HCT116 (cell line): ENCODE data around the gene CSNK1E. TPM values are rescaled to one million over a fixed set of nuclear protein-coding genes. Genes with fewer than 3 reads are reported as not detected.

Source experiments
- ATAC-seq: fragments of 200-7000 bp; cut with Tn5 transposase; 2 replicates; pipeline ENCODE4 v1.9.1; 2020; ENCODE audit warnings: mild to moderate bottlenecking, moderate library complexity
- BruUV-seq: library from RNA; stranded (reverse); fragments of 400-500 nt; replicated peaks from 2 replicates; lab custom pipeline; 2021; lab: Mats Ljungman, UMichigan
- CTCF ChIA-PET: fragments of 300-600 bp; sonication (Branson Sonifier 250); formaldehyde crosslinking; loops from one replicate; lab custom pipeline; 2021; ENCODE audit warnings: antibody characterized with exemption; lab: Charles Lee
- POLR2A ChIA-PET: fragments of 300-600, 350-600 bp; sonication (Branson Sonifier 250); formaldehyde crosslinking; loops from one replicate; lab custom pipeline; 2021; ENCODE audit warnings: antibody characterized with exemption; lab: Charles Lee
- RAD21 ChIA-PET, 2 experiments: fragments of 300-600 bp; sonication (Branson Sonifier 250); formaldehyde crosslinking; loops; one replicate each; lab custom pipeline; 2023; ENCODE audit warnings: low total read pairs in 2 of 2; ENCODE audit not compliant: uncharacterized antibody in 2 of 2, unreplicated experiment in 2 of 2, low non-redundant PET in 1 of 2; lab: Charles Lee
- DNase-seq: peaks from one replicate; pipeline ENCODE4 v3.0.0-alpha.2; 2010; ENCODE audit warnings: low read depth, low spot score
- H2AFZ ChIP-seq: fragments of 200-600 bp; shearing (Covaris generic), sonication (generic); 2 replicates; pipeline ENCODE4 v1.6.1; 2017; ENCODE audit warnings: low read depth, mixed run types, mixed read lengths, antibody characterized with exemption, low read length; ENCODE audit not compliant: poor library complexity, severe bottlenecking
- H3K27ac ChIP-seq: 2 replicates; pipeline ENCODE4 v1.5.1; 2012; ENCODE audit warnings: low read depth, low read length
- H3K27me3 ChIP-seq: fragments of 200-600 bp; sonication (generic); 2 replicates; pipeline ENCODE4 v1.6.1; 2016; ENCODE audit warnings: mixed run types, low read length, mixed read lengths; ENCODE audit not compliant: insufficient read depth
- H3K36me3 ChIP-seq, 2 experiments: fragments of 200-500 bp in 1 of 2; fragments of 200-600 bp in 1 of 2; sonication (Bioruptor generic) in 1 of 2; sonication (generic) in 1 of 2; 2 replicates each; pipeline versions ENCODE4 v1.5.1 to v1.6.1; 2014 to 2016; ENCODE audit warnings: low read length in 2 of 2, inconsistent platforms in 1 of 2, mixed read lengths in 1 of 2, mixed run types in 1 of 2; ENCODE audit not compliant: insufficient read depth in 2 of 2, control insufficient read depth in 1 of 2
- H3K4me1 ChIP-seq, 2 experiments: fragments of 200-600 bp in 1 of 2; sonication (generic) in 1 of 2; 2 replicates each; pipeline versions ENCODE4 v1.5.1 to v1.6.1; 2012 to 2017; ENCODE audit warnings: low read length in 2 of 2, inconsistent platforms in 1 of 2, mild to moderate bottlenecking in 1 of 2, mixed read lengths in 1 of 2, mixed run types in 1 of 2, moderate library complexity in 1 of 2; ENCODE audit not compliant: insufficient read depth in 2 of 2, control insufficient read depth in 1 of 2
- H3K4me2 ChIP-seq: fragments of 200-600 bp; sonication (generic); 2 replicates; pipeline ENCODE4 v1.6.1; 2017; ENCODE audit warnings: mixed run types, low read length, mixed read lengths
- H3K4me3 ChIP-seq, 2 experiments: fragments of 200-600 bp in 1 of 2; sonication (generic) in 1 of 2; replicated peaks in 1 of 2; 2 replicates each; pipeline ENCODE4 v1.5.1; 2011 to 2016; ENCODE audit warnings: low read length in 2 of 2, control low read depth in 1 of 2, low read depth in 1 of 2, mild to moderate bottlenecking in 1 of 2, mixed read lengths in 1 of 2, mixed run types in 1 of 2
- H3K79me2 ChIP-seq: fragments of 200-600 bp; sonication (generic); 2 replicates; pipeline ENCODE4 v1.6.1; 2017; ENCODE audit warnings: mild to moderate bottlenecking, mixed run types, low read length, moderate library complexity, mixed read lengths; ENCODE audit not compliant: insufficient read depth
- H3K9ac ChIP-seq: fragments of 200-600 bp; sonication (generic); 2 replicates; pipeline ENCODE4 v1.6.1; 2016; ENCODE audit warnings: low read length, mixed read lengths
- H3K9me2 ChIP-seq: fragments of 200-600 bp; sonication (generic), shearing (Covaris generic); 2 replicates; pipeline ENCODE4 v1.6.1; 2017; ENCODE audit warnings: mixed run types, mild to moderate bottlenecking, moderate library complexity; ENCODE audit not compliant: insufficient read depth
- H3K9me3 ChIP-seq, 2 experiments: fragments of 200-500 bp in 1 of 2; fragments of 200-600 bp in 1 of 2; sonication (Bioruptor generic) in 1 of 2; sonication (generic) in 1 of 2; 2 replicates each; pipeline ENCODE4 v1.6.1; 2014 to 2017; ENCODE audit warnings: low read length in 2 of 2, mixed read lengths in 2 of 2, inconsistent platforms in 1 of 2, low read depth in 1 of 2, mild to moderate bottlenecking in 1 of 2, mixed run types in 1 of 2, moderate library complexity in 1 of 2; ENCODE audit not compliant: control insufficient read depth in 1 of 2, insufficient read depth in 1 of 2
- H4K20me1 ChIP-seq: fragments of 200-600 bp; sonication (generic), shearing (Covaris generic); 2 replicates; pipeline ENCODE4 v1.6.1; 2017; ENCODE audit warnings: mixed run types, mild to moderate bottlenecking, moderate library complexity; ENCODE audit not compliant: insufficient read depth
- ATF3 ChIP-seq: IDR thresholded peaks from 2 replicates; pipeline ENCODE4 v1.6.1; 2012
- CEBPB ChIP-seq: IDR thresholded peaks from 2 replicates; pipeline ENCODE4 v1.6.1; 2012; ENCODE audit warnings: low read depth
- EGR1 ChIP-seq: IDR thresholded peaks from 2 replicates; pipeline ENCODE4 v1.6.1; 2012; ENCODE audit warnings: low read depth
- ELF1 ChIP-seq: IDR thresholded peaks from 2 replicates; pipeline ENCODE4 v1.6.1; 2012; ENCODE audit warnings: low read depth, borderline replicate concordance
- FOSL1 ChIP-seq: IDR thresholded peaks from 2 replicates; pipeline ENCODE4 v1.6.1; 2012; ENCODE audit warnings: low read depth
- MAX ChIP-seq: IDR thresholded peaks from 2 replicates; pipeline ENCODE4 v1.6.1; 2012
- POLR2AphosphoS5 ChIP-seq: IDR thresholded peaks from 2 replicates; pipeline ENCODE4 v1.6.1; 2011; ENCODE audit warnings: mild to moderate bottlenecking, low read depth, low read length, moderate library complexity
- RAD21 ChIP-seq: IDR thresholded peaks from 2 replicates; pipeline ENCODE4 v1.6.1; 2012; ENCODE audit warnings: low read depth, mild to moderate bottlenecking
- SIN3A ChIP-seq: IDR thresholded peaks from 2 replicates; pipeline ENCODE4 v1.6.1; 2012; ENCODE audit warnings: low read depth
- SP1 ChIP-seq: IDR thresholded peaks from 2 replicates; pipeline ENCODE4 v1.6.1; 2012; ENCODE audit warnings: low read depth
- TCF7L2 ChIP-seq: IDR thresholded peaks from 2 replicates; pipeline ENCODE4 v1.7.0; 2011; ENCODE audit warnings: borderline replicate concordance, inconsistent platforms; ENCODE audit not compliant: insufficient read depth, insufficient read length; ENCODE audit errors: extremely low read depth
- YY1 ChIP-seq: IDR thresholded peaks from 2 replicates; pipeline ENCODE4 v1.6.1; 2011; ENCODE audit warnings: low read length, low read depth, moderate library complexity, mild to moderate bottlenecking; ENCODE audit not compliant: insufficient replicate concordance; ENCODE audit errors: extremely low read depth
- ZBTB33 ChIP-seq: IDR thresholded peaks from 2 replicates; pipeline ENCODE4 v1.6.1; 2011; ENCODE audit warnings: mild to moderate bottlenecking, low read length, moderate library complexity; ENCODE audit not compliant: insufficient replicate concordance; ENCODE audit errors: extremely low read depth
- ZNF274 ChIP-seq: fragments of 200-500 bp; sonication (Bioruptor generic); IDR thresholded peaks from 2 replicates; pipeline ENCODE4 v1.6.1; 2014; ENCODE audit warnings: mild to moderate bottlenecking, low read depth, low read length, inconsistent platforms
- intact Hi-C: fragments of 100-400 bp; cut with micrococcal nuclease; formaldehyde crosslinking; loops from 2 replicates; pipeline ENCODE4 v1.10.0; 2022
- total RNA-seq: library from RNA; stranded (reverse); gene quantifications from one replicate; pipeline ENCODE4 v1.2.1, GENCODE V29; 2021; ENCODE audit not compliant: unreplicated experiment

Gene CSNK1E
- total RNA-seq, 1 experiment from 2014 or later, result 190 TPM

GRCh38 chr22:38309614-38310517 is 7.4 kb downstream of the CSNK1E start:
- peaks cover 100% of the 10 kb centered on the region for H3K79me2 ChIP-seq
- no peak for TF ChIP-seq RAD21
- no peak for TF ChIP-seq ZBTB33
- no peak for TF ChIP-seq MAX
- no peak for TF ChIP-seq ZNF274
- no peak for TF ChIP-seq POLR2AphosphoS5
- no peak for TF ChIP-seq ATF3
- TF ChIP-seq YY1, result no peak
- TF ChIP-seq SP1, result no peak
- no peak for TF ChIP-seq CEBPB
- no peak for TF ChIP-seq ELF1
- TF ChIP-seq TCF7L2, result no peak
- no peak for TF ChIP-seq EGR1
- TF ChIP-seq FOSL1, result no peak
- no peak for TF ChIP-seq SIN3A
- no peaks in the 10 kb centered on the region for H3K9me3 ChIP-seq
- H3K4me2 ChIP-seq, result no peak overlapping the region
- no peak overlapping the region for H2AFZ ChIP-seq
- peaks cover 20 to 42% of the 10 kb centered on the region in 2 experiments; a peak in 3 of 4 replicates for H3K36me3 ChIP-seq
- no peak for ATAC-seq
- no peaks in the 10 kb centered on the region for H3K27me3 ChIP-seq
- POLR2A ChIA-PET, result no interaction called here
- peaks cover 19% of the 10 kb centered on the region; the same call in 1 of the 2 replicates for H4K20me1 ChIP-seq
- no peak overlapping the region for H3K4me3 ChIP-seq
- no TSS peak for BruUV-seq
- CTCF ChIA-PET, result no interaction called here
- peaks cover 0 to 12% of the 10 kb centered on the region in 2 experiments; a peak in 1 of 4 replicates for H3K4me1 ChIP-seq
- intact Hi-C loops, result no loop called here
- H3K9ac ChIP-seq, result no peak overlapping the region
- RAD21 ChIA-PET, result no interaction called here
- H3K27ac ChIP-seq, result no peak overlapping the region
- DNase-seq, result no peak
- no peaks in the 10 kb centered on the region for H3K9me2 ChIP-seq
